Glomerular endothelial cell (primary cell): Measurements from ENCODE around the gene NSMF. TPM values are rescaled to one million over a fixed set of nuclear protein-coding genes. Genes with fewer than 3 reads are reported as not detected.

Experiments
- DNase-seq: peaks from one replicate; pipeline ENCODE4 v3.0.0-alpha.2; 2011; ENCODE audit warnings: low read depth, low spot score; ENCODE audit errors: extremely low read depth
- total RNA-seq: library from RNA; depleted of rRNA; stranded (reverse); fragments of >200 nt; gene quantifications from 2 replicates; pipeline ENCODE4 v1.2.3, GENCODE V29; 2015

NSMF gene
- total RNA-seq, 1 donor from 2014 or later = 53.7 TPM

DNA sequence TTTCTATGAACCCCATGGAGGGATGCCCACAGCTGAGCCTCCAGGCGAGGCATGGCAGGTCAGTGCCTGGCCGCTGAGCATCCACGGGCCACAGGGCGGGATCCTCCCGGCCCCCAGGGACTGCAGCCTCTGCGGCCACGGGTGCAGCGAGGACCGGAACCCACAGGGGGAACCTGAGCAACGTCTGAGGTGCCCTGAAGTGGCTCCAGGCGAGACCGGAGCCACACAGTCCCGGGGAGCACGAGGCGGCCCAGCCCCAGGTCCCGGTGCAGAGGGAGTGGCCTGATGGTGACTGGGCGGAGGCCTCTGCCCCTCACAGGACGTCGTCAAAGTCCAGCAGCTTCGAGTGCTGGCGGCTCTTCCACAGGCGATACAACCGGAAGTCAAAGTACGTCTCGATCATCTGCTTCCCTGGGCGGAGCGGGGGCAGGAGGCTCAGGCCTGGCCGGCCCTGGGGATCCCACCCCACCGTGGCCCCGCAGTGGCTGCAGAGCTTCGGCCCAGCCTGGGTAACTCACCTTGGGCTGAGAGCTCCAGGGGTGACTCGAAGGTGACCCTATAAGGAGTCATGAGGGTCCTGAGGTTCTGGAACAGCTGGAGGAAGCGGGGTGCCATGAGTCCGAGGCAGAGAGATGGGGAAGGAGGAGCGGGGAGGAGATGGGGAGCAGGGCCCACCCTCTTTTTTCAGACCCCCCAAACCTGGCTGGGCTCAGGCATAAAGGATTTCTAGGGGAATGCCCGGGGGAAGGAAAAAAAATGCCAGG is 9.9 kb downstream of the NSMF start:
- no peak for DNase-seq

DNA sequence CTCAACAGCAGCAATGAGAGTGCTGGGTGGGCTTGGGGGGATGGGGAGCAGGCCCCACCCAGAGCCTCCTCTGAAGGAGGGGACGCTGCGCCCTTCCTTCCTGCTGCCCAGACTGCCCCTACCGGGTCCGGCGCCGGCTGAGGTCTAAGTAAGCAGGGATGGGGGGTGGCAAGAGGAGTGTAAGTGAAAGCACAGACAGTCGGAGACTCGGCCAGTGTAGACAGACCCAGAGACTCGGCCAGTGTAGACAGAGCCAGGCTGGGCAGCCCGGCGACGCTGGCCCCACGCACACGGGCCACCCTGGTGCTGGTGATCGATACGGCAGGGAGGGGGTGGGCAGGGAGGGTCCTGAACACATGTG is 10.6 kb downstream of the NSMF start:
- no peak for DNase-seq

DNA sequence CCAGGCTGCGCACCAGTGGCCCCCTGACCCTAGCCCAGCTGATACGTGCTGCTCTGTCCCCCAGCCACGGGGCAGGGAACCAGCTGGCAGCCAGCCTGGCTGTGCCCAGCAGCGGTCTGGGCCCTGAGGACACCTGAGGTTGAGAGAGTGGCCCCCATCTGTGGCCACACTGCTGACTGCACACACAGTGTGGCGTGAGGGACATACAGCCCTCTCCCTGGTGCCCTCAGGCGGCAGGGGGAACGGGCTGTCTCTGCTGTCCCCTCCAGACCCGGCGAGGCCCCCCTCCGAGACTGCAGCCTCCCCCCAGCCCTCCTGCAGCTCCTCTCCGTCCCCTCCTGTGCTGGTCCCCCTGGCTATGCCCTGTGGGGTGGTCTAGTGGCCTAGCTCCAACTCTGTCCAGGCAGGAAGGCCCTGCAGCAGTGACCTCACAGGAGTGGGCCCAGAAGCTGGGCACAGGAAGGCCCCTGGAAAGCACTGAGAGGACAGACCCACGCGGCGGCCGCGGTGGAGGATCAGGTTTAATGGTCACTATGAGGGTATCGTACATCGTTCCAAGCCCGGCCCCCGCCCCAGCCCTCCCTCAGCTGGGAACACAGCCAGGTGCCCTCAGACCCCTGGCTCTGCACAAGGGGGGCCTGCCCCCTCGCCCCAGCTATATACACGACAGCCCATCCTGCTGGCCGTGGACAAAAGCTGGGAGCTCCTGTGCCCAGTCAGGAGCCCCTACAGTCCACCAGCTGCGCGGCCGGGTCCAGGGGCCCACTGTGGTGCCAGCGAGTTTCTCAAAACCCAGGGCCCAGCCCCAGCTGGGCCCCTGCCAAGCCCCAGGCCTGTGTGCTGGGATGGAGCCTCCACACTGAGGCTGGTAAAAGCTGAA is 11.2 kb downstream of the NSMF start:
- no peak for DNase-seq

- no peak for DNase-seq
Measured at GRCh38 chr9:137446851-137447471, 12.2 kb downstream of the NSMF start.

DNA sequence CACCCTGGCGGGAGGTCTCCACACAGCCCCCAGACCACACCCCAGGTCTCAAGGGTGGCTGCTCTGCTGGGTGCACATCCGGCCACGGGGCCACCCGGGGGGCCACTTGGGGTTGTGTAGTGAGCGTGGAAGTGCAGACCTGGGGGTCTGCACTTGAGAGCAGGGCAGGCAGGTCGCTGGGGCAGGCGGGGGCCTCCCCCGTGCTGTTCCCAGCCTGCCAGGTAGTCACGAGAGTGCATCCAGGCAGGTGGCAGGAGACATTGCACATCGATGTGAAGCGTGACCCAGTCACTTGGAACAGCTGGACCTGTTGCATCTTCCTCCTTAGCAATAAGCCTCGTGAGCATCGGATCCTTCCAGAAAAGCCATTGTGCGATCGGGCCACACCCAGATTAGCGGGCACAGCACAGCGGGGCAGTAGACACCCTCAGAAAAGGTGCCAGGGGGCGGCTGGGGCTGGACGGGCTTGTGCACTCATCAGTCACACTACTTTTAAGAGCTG is 13.2 kb downstream of the NSMF start:
- no peak for DNase-seq

GRCh38 chr9:137445275-137445807 is 13.8 kb downstream of the NSMF start:
- DNase-seq = no peak

DNA sequence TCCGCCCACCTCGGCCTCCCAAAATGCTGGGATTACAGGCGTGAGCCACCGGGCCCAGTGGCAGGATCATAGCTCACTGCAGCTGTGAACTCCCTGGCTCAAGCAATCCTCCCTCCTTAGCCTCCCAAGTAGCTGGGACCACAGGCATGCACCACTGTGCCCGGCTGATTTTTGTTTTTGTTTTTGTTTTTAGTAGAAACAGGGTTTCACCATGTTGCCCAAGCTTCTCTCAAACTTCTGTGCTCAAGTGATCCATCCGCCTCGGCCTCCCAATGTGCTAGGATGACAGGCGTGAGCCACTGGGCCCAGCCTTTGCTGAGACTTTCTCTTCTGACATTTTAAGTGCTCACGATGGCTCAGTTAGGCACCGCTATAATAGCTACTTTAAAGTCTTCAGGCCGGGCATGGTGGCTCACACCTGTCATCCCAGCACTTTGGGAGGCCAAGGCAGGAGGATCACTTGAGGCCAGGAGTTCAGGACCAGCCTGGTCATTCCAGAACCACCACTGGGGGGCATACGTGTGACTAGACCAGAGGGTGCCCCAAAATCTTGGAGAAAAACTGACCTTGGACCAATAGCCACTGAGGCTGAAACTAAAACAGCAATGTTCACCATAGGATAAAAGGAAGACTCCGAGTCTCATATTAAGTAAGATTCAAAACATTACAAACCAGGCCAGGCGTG is 14.9 kb downstream of the NSMF start:
- DNase-seq = no peak

DNA sequence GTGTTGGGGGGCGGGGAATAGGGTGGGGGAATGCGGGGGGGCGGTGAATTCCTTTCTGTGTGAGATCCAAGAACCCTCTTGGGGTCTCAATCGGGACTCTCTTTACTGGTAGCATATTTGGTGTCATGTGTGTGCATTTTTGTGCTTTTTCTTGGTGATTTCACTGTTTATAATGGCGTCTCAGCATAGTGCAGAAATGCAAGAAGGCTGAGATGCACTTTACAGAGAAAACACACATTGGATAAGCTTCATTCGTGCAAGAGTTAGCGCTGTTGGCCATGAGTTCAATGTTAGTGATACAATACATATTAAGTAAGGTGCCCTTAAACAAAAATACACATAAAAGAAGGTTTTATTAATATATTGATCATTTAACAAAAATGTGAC is 17.2 kb downstream of the NSMF start:
- DNase-seq = no peak

DNA sequence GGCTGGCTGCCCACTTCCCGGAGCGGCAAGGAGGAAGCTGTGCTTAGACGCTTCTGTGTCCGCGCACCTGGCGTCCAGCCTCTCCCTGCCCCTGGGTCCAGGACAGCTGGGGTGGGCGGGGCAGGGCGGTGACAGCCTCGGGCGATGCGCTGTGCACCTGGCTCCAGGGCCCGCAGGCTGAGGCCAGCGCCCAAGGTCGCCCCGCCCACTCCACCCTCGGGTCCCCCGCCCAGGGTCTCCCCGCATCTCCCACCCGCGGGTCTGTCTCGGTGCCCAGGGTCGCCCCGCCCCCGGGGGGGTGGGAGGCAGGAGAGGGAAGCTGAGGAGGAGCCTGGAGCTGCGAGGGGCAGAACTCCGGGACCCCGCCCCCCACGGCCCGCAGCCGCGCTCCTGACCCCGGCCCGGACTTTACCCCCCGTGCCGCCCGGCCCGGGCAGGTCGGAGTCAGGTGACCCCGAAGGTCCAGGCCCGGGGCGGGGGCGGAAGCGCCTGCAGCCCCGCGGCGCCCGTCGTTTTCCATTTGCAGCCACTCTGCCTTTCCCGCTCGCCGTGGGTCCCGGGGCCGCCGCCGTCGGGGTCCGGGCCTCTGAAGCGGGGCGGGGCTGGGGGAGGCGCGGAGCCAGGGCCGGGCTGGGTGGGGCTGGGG is 17.7 kb downstream of the NSMF start, which contains the start of gene ENTPD8:
Gene ENTPD8 (minus strand): TSS at position 69 of the 646 bp plus-strand sequence. CDS start 3,072 bp downstream, outside the sequence.
- DNase-seq = no peak

GRCh38 chr9:137439158-137439714 is 19.9 kb downstream of the NSMF start:
- no peak for DNase-seq

DNA sequence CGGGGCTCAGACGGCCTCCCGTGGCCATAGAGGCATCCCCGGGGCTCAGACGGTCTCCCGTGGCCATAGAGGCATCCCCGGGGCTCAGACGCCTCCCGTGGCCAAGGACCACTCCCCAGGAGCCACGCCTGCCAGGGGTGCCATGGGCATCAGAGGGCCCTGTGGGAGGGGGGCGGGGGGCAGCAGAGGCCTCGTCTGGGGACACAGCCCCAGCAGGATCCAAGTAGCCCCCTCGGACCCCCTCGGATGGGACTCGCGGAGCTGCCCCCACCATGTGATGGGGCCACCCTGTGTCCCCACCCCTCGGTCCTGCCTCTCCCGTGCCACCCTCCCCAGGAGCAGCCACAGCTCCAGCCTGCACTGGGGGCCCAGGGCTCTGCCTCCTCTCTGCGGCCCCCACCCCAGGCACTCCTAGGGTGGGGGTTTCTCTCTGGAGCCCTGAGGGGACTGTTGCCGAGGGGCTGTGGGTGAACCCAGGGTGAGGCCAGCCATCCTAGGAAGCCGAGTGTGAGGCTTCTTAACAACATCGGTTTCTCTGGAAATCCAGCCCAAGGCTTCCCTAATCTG is 20.5 kb downstream of the NSMF start:
- no peak for DNase-seq

DNA sequence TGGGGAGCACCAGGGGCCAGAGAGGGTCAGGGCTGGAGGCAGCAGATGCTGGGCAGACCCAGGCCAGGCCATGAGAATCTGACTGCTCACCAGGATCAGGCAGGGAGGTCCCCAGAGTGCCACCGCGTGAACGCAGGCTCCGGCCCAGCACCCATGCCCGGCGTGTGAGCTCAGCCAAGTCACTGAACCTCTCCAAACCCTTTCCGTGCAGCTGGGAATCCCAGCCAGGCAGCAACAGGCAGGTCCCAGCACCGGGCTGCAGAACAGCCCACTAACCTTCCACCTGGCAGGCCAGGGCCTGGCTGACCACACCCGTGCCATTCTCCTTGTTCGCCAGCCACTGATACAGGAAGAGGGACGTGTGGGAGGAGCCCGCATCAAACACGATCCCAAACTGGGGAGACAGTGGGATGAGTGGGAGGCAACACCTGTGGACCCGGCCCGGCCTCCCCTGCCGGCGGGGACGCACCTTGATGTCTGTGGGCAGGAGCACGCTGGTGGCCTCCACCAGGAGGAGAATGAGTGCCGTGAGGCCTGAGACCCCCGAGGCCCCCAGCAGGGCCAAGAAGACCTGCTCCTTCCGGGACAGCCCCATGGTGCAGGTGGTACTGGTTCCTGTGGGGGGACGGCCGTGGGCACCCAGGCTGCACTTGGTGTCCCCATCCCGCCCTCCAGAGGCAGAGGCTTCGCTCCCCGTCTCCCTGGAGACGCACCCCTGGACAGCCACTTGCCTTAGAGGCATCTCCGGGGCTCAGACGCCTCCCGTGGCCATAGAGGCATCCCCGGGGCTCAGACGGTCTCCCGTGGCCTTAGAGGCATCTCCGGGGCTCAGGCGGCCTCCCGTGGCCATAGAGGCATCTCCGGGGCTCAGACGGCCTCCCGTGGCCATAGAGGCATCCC is 21.2 kb downstream of the NSMF start:
- no peak for DNase-seq

- no peak for DNase-seq
Measured at GRCh38 chr9:137436761-137437600, 22.2 kb downstream of the NSMF start.

DNA sequence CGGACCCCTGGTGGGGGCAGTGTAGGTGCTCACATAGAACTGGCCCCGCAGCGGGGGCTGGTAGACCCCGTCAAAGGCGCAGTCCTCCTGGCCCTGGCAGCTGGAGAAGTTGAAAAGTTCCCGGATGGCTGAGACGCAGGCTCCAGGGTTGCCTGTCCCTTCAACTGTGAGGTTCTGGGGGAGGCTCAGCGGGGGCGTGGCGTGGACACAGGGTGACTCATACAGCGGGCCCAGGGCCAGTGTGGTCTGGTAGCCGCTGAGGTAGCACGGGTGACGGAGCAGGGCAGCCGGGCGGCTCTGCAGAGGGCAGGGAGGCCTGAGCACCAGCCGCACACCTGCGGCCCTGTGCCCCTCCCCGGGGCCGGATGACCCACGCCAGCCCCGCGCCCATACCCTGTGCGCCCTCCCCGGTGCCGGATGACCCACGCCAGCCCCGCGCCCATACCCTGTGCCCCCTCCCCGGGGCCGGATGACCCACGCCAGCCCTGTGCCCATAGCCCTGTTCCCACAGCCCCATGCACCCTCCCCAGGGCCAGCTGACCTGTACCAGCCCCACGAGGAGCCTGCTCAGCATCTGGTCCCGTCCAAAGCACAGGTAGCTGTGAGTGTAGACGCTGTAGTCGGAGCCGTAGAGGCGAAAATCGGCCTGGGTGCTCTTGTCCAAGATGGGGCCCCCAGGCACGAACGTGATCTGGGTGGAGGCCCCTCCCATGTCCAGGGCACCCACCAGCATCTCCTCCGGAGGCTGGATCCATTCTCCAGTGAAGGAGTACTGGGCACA is 23.0 kb downstream of the NSMF start:
- DNase-seq = no peak

- no peak for DNase-seq
Measured at GRCh38 chr9:137435381-137435891, 23.7 kb downstream of the NSMF start.
